Tibial artery (tissue), 4 donors: Measurements from ENCODE around the gene ZNF492.
"Not testable (repeated sequence)": the region's sequence is repeated elsewhere in the genome, so short reads cannot be mapped to it uniquely, and the experiment has no call there.

ENCODE experiments used
- DNase-seq, 2 donors: peaks; one replicate each; pipeline ENCODE4 v3.0.0-alpha.2; 2019
- H3K27ac ChIP-seq, 2 donors: fragments of 200-600 bp; sonication (generic) in 1 of 2; 1 replicate in 1 of 2; 2 replicates in 1 of 2; pipeline ENCODE4 v1.5.1; 2018 to 2019; ENCODE audit warnings: mild to moderate bottlenecking in 1 of 2
- H3K27me3 ChIP-seq, 2 donors: fragments of 200-600 bp; sonication (generic) in 1 of 2; one replicate each; pipeline versions ENCODE4 v1.5.1 to v1.6.0; 2016 to 2019
- H3K36me3 ChIP-seq, 3 donors: fragments of 200-600 bp; sonication (generic) in 2 of 3; one replicate each; pipeline ENCODE4 v1.5.1; 2016 to 2019; ENCODE audit warnings: mild to moderate bottlenecking in 2 of 3
- H3K4me1 ChIP-seq, 4 donors: fragments of 200-600 bp; sonication (generic) in 2 of 4; 1 replicate in 3 of 4; 2 replicates in 1 of 4; pipeline ENCODE4 v1.5.1; 2016 to 2019
- H3K4me3 ChIP-seq, 2 donors: fragments of 200-600 bp; sonication (generic) in 1 of 2; 1 replicate in 1 of 2; 2 replicates in 1 of 2; pipeline ENCODE4 v1.5.1; 2018 to 2019; ENCODE audit warnings: mild to moderate bottlenecking in 2 of 2
- H3K9me3 ChIP-seq, 3 donors: fragments of 200-600 bp; sonication (generic) in 1 of 3; one replicate each; pipeline ENCODE4 v1.5.1; 2016 to 2019
- intact Hi-C: fragments of 100-400 bp; cut with DNase I; formaldehyde crosslinking; loops from one replicate; pipeline ENCODE4 v1.15.0; 2023; ENCODE audit warnings: low total_unique reads
- TF ChIP-seq, protein P1 (sequence below), 2 experiments: fragments of 200-600 bp in 1 of 2; fragments of 450-650 bp in 1 of 2; IDR thresholded peaks; one replicate each; pipeline ENCODE4 v1.5.1; 2017 to 2019; ENCODE audit warnings: antibody characterized with exemption in 2 of 2, mild to moderate bottlenecking in 1 of 2, moderate library complexity in 1 of 2

The ZNF492 gene

GRCh38 chr19:22612316-22612715 is 21.8 kb upstream of the ZNF492 start:
- intact Hi-C loops: no loop called here
- TF ChIP-seq, protein P1, sequence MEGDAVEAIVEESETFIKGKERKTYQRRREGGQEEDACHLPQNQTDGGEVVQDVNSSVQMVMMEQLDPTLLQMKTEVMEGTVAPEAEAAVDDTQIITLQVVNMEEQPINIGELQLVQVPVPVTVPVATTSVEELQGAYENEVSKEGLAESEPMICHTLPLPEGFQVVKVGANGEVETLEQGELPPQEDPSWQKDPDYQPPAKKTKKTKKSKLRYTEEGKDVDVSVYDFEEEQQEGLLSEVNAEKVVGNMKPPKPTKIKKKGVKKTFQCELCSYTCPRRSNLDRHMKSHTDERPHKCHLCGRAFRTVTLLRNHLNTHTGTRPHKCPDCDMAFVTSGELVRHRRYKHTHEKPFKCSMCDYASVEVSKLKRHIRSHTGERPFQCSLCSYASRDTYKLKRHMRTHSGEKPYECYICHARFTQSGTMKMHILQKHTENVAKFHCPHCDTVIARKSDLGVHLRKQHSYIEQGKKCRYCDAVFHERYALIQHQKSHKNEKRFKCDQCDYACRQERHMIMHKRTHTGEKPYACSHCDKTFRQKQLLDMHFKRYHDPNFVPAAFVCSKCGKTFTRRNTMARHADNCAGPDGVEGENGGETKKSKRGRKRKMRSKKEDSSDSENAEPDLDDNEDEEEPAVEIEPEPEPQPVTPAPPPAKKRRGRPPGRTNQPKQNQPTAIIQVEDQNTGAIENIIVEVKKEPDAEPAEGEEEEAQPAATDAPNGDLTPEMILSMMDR (IDR thresholded peaks at IDR 0.05): no peak
- H3K4me1 ChIP-seq: no peaks in the 10 kb centered on the region
- no peak overlapping the region for H3K27ac ChIP-seq
- no peak overlapping the region for H3K4me3 ChIP-seq
- H3K27me3 ChIP-seq: peaks cover 0 to 4% of the 10 kb centered on the region in 2 donors
- DNase-seq: no peak
- H3K36me3 ChIP-seq: no peaks in the 10 kb centered on the region
- no peaks in the 10 kb centered on the region for H3K9me3 ChIP-seq

DNA sequence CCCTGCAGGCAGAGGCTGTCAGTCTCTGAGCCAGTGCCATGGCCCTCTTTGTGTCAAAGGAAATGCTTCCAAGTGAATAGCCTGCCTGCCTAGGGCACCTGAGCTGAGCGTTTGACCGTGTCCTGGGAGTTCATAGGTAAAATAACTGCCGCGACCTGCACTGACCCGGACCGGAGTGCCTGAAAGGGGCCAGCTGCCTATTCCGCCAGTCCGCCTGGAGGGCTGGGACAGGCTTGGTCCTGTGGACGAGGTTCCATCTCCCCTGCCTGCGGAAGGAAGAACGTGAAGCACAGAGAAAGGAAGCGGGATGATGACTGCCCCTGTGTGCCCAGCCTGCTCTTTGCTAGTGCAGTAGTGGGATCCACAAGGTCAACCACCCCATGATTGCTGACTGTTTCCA is 17.5 kb upstream of the ZNF492 start:
- no peaks in the 10 kb centered on the region for H3K9me3 ChIP-seq
- no peak overlapping the region for H3K27ac ChIP-seq
- no peaks in the 10 kb centered on the region for H3K36me3 ChIP-seq
- intact Hi-C loops: no loop called here
- DNase-seq: no peak
- TF ChIP-seq, protein P1 (IDR thresholded peaks at IDR 0.05): no peak
- H3K4me1 ChIP-seq: peaks cover 0 to 3% (median 0%) of the 10 kb centered on the region in 4 donors
- H3K4me3 ChIP-seq: no peak overlapping the region
- peaks cover 0 to 23% of the 10 kb centered on the region in 2 donors for H3K27me3 ChIP-seq

- peaks cover 0 to 23% of the 10 kb centered on the region in 2 donors for H3K27me3 ChIP-seq
- DNase-seq, H3K27ac ChIP-seq, H3K9me3 ChIP-seq, H3K4me1 ChIP-seq, intact Hi-C loops, H3K36me3 ChIP-seq, H3K4me3 ChIP-seq: not testable (repeated sequence)
Measured at GRCh38 chr19:22617181-22617580, 16.9 kb upstream of the ZNF492 start.

- peaks cover 0 to 24% of the 10 kb centered on the region in 2 donors for H3K27me3 ChIP-seq
- intact Hi-C loops: no loop called here
- TF ChIP-seq, protein P1 (IDR thresholded peaks at IDR 0.05): no peak
- DNase-seq: peak in 1 of 2 donors; percentile 28
- H3K27ac ChIP-seq: no peak overlapping the region
- H3K9me3 ChIP-seq: no peaks in the 10 kb centered on the region
- peaks cover 0 to 5% (median under 1%) of the 10 kb centered on the region in 4 donors for H3K4me1 ChIP-seq
- H3K4me3 ChIP-seq: peak overlapping the region in 1 of 2 donors; percentile 7
- no peaks in the 10 kb centered on the region for H3K36me3 ChIP-seq
Measured at GRCh38 chr19:22617614-22618320, 16.4 kb upstream of the ZNF492 start.

DNA sequence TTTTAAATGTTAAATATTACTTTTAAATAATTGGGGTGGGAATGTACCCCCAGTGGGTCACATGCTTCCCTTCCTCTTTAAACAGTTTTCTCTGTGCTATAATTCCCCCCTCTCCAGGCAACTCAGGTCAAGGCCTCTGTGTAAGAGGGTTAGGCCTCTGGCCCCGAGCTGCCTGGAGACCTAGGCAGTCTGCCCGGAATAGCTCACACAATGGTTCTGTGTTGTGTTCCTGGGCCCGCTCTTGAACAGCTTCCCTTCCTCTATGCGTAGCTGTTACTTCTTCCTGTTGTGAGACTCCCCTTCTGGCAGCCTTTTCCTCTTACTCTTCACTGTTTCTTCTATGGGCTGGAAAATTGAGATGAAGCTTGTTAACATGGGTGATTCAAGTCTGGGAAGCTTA is 14.8 kb upstream of the ZNF492 start:
- DNase-seq: no peak
- Histone ChIP-seq H3K27ac (no peak overlapping the region), H3K4me3 (no peak overlapping the region), H3K36me3 (no peaks in the 10 kb centered on the region), H3K4me1 (peaks cover 0 to 13% (median 4%) of the 10 kb centered on the region in 4 donors), H3K9me3 (no peaks in the 10 kb centered on the region), H3K27me3 (peaks cover 0 to 39% of the 10 kb centered on the region in 2 donors)
- intact Hi-C loops: no loop called here
- TF ChIP-seq, protein P1 (IDR thresholded peaks at IDR 0.05): no peak

DNA sequence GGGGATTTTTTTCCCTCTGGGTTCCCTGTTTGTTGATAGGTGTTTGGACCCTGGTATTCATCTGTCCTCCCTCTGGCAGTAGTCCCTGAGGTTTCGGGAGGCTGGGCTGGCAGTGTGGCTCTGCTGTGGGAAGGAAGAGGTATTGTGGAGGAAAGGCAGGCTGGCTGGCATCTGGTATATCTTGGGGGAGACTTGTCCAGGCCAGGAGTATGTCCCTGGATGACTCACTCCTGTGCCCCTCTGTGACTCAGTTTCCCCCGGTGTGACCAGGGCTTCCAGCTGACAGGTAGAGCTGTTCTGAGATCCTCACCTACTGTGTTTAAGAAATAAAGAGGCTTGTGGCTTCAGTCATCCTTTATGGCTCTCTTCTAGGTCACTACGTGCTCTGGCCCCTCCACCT is 14.2 kb upstream of the ZNF492 start:
- H3K4me3 ChIP-seq: no peak overlapping the region
- H3K4me1 ChIP-seq: peaks cover 0 to 13% (median 4%) of the 10 kb centered on the region in 4 donors
- no peaks in the 10 kb centered on the region for H3K9me3 ChIP-seq
- no peaks in the 10 kb centered on the region for H3K36me3 ChIP-seq
- H3K27me3 ChIP-seq: peaks cover 0 to 39% of the 10 kb centered on the region in 2 donors
- DNase-seq: no peak
- H3K27ac ChIP-seq: no peak overlapping the region
- intact Hi-C loops: no loop called here
- TF ChIP-seq, protein P1 (IDR thresholded peaks at IDR 0.05): no peak
